AG09309 (cell line): Measurements from ENCODE around the gene ENOPH1.
"Not testable (repeated sequence)": the region's sequence is repeated elsewhere in the genome, so short reads cannot be mapped to it uniquely, and the experiment has no call there.

Experiments used
- DNase-seq: peaks from one replicate; pipeline ENCODE4 v3.0.0-alpha.2; 2010; ENCODE audit warnings: low read depth
- H3K4me3 ChIP-seq: 2 replicates; pipeline ENCODE4 v1.5.1; 2011; ENCODE audit warnings: mild to moderate bottlenecking, low read depth, low read length, moderate library complexity; ENCODE audit not compliant: control insufficient read depth
- CTCF ChIP-seq: IDR thresholded peaks from 2 replicates; pipeline ENCODE4 v1.5.1; 2011; ENCODE audit warnings: mild to moderate bottlenecking, low read depth, low read length, inconsistent platforms; ENCODE audit not compliant: insufficient read depth, control insufficient read depth; ENCODE audit errors: missing control alignments

ENOPH1 gene

GRCh38 chr4:82394896-82395295, 35.5 kb upstream of the ENOPH1 start:
- no peak overlapping the region for H3K4me3 ChIP-seq
- no peak for TF ChIP-seq CTCF
- no peak for DNase-seq

GRCh38 chr4:82397527-82397926, 32.9 kb upstream of the ENOPH1 start:
- H3K4me3 ChIP-seq = no peak overlapping the region
- no peak for DNase-seq
- no peak for TF ChIP-seq CTCF

GRCh38 chr4:82398263-82398662, 32.1 kb upstream of the ENOPH1 start:
- DNase-seq = no peak
- no peak overlapping the region for H3K4me3 ChIP-seq
- TF ChIP-seq CTCF = no peak

- no peak overlapping the region for H3K4me3 ChIP-seq
- no peak for DNase-seq
- TF ChIP-seq CTCF = no peak
Observed at GRCh38 chr4:82401600-82401999, 28.8 kb upstream of the ENOPH1 start.

- no peak overlapping the region for H3K4me3 ChIP-seq
- no peak for DNase-seq
- no peak for TF ChIP-seq CTCF
Observed at GRCh38 chr4:82402196-82402775, 28.1 kb upstream of the ENOPH1 start.

GRCh38 chr4:82403725-82404124, 26.7 kb upstream of the ENOPH1 start:
- no peak for TF ChIP-seq CTCF
- no peak overlapping the region for H3K4me3 ChIP-seq

GRCh38 chr4:82415061-82415460, 15.3 kb upstream of the ENOPH1 start:
- DNase-seq = not testable (repeated sequence)

More at GRCh38 chr4:82403725-82404124, 26.7 kb upstream of the ENOPH1 start:
- DNase-seq = no peak

More at GRCh38 chr4:82415061-82415460, 15.3 kb upstream of the ENOPH1 start:
- not testable (repeated sequence) for H3K4me3 ChIP-seq
